ENCODE measurements around the gene TFEB. TPM values are rescaled to one million over a fixed set of nuclear protein-coding genes. Genes with fewer than 3 reads are reported as not detected.

The TFEB gene
- total and polyA plus RNA-seq, 4 donors = 1.1 to 6.2 (median 3.8) TPM

DNA sequence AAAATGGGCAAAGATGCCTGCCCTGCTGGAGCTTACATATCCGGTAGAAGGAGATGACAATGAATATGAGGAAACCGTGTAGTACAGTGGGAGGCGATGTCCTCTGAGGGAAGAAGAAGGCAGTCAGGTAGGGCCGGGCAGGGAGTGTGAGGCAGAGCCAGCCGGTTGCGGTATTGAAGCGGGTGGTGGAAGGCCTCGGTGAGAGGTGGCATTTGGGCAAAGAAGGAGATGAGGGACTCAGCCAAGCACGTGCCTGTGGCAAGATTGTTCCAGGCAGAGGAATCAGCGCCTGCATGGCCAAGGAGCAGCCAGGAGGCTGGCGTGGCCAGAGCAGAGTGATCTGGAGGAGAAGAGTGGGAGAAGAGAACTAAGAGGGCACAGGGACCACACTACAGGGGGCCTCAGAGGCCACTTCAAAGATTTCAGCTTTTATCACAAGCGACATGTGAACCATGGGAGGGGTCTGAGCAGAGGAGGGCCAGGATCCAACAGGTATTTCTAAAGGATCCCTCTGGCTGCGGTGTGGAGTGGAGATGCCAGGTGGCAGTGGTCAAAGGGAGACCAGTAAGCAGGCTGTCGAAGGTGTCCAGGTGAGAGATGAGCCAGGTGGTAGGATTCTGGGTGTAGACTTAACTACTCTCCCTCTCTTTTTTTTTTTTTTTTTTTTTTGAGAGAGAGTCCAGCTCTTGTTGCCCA lies 83.3 kb downstream of the TFEB start:
- no peaks in the 10 kb centered on the region for H3K4me1 ChIP-seq (ENCODE audit: control insufficient read depth in 4 of 4, insufficient read depth in 4 of 4, low read length in 3 of 4)
- DNase-seq (ENCODE audit: low spot score) = no peak
- 90% methylated on average over 14 of the region's 14 CpGs for WGBS
- H3K9me3 ChIP-seq (ENCODE audit: control insufficient read depth in 4 of 4, low read length in 3 of 4) = no peaks in the 10 kb centered on the region
- no peaks in the 10 kb centered on the region for H3K36me3 ChIP-seq (ENCODE audit: control insufficient read depth in 4 of 4, insufficient read depth in 3 of 4, low read depth in 1 of 4, low read length in 3 of 4)
- no peak for TF ChIP-seq HNF4G (IDR thresholded peaks at IDR 0.05)
- TF ChIP-seq, protein P1, sequence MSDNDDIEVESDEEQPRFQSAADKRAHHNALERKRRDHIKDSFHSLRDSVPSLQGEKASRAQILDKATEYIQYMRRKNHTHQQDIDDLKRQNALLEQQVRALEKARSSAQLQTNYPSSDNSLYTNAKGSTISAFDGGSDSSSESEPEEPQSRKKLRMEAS (IDR thresholded peaks at IDR 0.05) = no peak
- TF ChIP-seq, protein P2, sequence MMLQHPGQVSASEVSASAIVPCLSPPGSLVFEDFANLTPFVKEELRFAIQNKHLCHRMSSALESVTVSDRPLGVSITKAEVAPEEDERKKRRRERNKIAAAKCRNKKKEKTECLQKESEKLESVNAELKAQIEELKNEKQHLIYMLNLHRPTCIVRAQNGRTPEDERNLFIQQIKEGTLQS (IDR thresholded peaks at IDR 0.05) = no peak
- TF ChIP-seq, protein P3, sequence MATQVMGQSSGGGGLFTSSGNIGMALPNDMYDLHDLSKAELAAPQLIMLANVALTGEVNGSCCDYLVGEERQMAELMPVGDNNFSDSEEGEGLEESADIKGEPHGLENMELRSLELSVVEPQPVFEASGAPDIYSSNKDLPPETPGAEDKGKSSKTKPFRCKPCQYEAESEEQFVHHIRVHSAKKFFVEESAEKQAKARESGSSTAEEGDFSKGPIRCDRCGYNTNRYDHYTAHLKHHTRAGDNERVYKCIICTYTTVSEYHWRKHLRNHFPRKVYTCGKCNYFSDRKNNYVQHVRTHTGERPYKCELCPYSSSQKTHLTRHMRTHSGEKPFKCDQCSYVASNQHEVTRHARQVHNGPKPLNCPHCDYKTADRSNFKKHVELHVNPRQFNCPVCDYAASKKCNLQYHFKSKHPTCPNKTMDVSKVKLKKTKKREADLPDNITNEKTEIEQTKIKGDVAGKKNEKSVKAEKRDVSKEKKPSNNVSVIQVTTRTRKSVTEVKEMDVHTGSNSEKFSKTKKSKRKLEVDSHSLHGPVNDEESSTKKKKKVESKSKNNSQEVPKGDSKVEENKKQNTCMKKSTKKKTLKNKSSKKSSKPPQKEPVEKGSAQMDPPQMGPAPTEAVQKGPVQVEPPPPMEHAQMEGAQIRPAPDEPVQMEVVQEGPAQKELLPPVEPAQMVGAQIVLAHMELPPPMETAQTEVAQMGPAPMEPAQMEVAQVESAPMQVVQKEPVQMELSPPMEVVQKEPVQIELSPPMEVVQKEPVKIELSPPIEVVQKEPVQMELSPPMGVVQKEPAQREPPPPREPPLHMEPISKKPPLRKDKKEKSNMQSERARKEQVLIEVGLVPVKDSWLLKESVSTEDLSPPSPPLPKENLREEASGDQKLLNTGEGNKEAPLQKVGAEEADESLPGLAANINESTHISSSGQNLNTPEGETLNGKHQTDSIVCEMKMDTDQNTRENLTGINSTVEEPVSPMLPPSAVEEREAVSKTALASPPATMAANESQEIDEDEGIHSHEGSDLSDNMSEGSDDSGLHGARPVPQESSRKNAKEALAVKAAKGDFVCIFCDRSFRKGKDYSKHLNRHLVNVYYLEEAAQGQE (IDR thresholded peaks at IDR 0.05) = no peak
- no peak for TF ChIP-seq GABPA (IDR thresholded peaks at IDR 0.05 in 1 of 2, conservative IDR thresholded peaks at IDR 0.05 in 1 of 2)
- TF ChIP-seq SP1 (IDR thresholded peaks at IDR 0.05) = no peak
- TF ChIP-seq RXRA (IDR thresholded peaks at IDR 0.05) = no peak
- TF ChIP-seq TAF1 (conservative IDR thresholded peaks at IDR 0.05) = no peak
- TF ChIP-seq RAD21 (IDR thresholded peaks at IDR 0.05) = no peak
- TF ChIP-seq HNF4A (conservative IDR thresholded peaks at IDR 0.05) = no peak
- no peak for TF ChIP-seq FOXA2 (IDR thresholded peaks at IDR 0.05)
- no peak overlapping the region for H3K9ac ChIP-seq (ENCODE audit: low read depth in 1 of 2, low read length in 2 of 2)
- no peak overlapping the region for H3K4me3 ChIP-seq (ENCODE audit: low read depth in 1 of 3, low read length in 3 of 3)
- no peak overlapping the region for H3K27ac ChIP-seq (ENCODE audit: low read depth in 1 of 2, low read length in 2 of 2)
- no peaks in the 10 kb centered on the region for H3K27me3 ChIP-seq (ENCODE audit: control insufficient read depth in 4 of 4, insufficient read depth in 4 of 4, low read length in 3 of 4)

DNA sequence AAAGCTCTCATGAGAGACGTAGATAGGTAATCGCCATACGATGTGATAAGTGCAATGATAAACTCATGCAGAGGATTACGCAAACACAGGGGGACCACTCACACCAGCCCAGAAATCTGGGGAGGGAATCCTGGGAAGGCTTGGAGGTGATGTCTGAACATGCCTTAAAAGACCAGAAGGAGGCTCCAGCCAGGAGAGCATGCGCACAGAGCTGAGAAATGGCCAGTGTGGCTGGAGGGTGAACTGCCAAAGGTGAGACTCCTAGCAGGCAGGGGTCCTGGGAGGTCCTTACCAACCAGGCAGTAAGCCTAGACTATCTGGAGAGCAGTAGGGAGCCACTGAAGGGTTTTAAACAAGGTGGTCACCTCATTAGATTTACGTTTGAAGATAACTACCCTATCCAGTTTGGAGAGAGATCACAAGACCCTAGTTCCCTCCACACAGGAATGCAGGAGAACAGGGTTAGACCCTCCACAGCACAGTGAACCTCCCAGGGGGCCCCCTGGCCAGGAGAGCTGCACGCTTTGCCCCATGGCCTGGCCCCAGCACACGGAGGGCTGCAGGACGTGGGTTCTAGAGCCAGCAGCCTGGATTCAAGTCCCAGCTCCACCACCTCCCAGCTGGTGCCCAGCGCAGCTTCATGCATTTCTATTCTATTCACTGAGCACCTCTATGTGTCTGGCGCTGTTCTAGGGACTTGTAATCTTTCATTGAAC lies 84.0 kb downstream of the TFEB start:
- Histone ChIP-seq H3K9me3 (ENCODE audit: control insufficient read depth in 4 of 4, low read length in 3 of 4) (no peaks in the 10 kb centered on the region), H3K4me1 (ENCODE audit: control insufficient read depth in 4 of 4, insufficient read depth in 4 of 4, low read length in 3 of 4) (no peaks in the 10 kb centered on the region), H3K36me3 (ENCODE audit: control insufficient read depth in 4 of 4, insufficient read depth in 3 of 4, low read depth in 1 of 4, low read length in 3 of 4) (no peaks in the 10 kb centered on the region), H3K27ac (ENCODE audit: low read depth in 1 of 2, low read length in 2 of 2) (no peak overlapping the region), H3K9ac (ENCODE audit: low read depth in 1 of 2, low read length in 2 of 2) (no peak overlapping the region), H3K27me3 (ENCODE audit: control insufficient read depth in 4 of 4, insufficient read depth in 4 of 4, low read length in 3 of 4) (no peaks in the 10 kb centered on the region), H3K4me3 (ENCODE audit: low read depth in 1 of 3, low read length in 3 of 3) (no peak overlapping the region)
- WGBS = 77% methylated on average over 11 of the region's 11 CpGs
- DNase-seq (ENCODE audit: low spot score) = no peak
- TF ChIP-seq, protein P3 (IDR thresholded peaks at IDR 0.05) = no peak
- TF ChIP-seq, protein P4, sequence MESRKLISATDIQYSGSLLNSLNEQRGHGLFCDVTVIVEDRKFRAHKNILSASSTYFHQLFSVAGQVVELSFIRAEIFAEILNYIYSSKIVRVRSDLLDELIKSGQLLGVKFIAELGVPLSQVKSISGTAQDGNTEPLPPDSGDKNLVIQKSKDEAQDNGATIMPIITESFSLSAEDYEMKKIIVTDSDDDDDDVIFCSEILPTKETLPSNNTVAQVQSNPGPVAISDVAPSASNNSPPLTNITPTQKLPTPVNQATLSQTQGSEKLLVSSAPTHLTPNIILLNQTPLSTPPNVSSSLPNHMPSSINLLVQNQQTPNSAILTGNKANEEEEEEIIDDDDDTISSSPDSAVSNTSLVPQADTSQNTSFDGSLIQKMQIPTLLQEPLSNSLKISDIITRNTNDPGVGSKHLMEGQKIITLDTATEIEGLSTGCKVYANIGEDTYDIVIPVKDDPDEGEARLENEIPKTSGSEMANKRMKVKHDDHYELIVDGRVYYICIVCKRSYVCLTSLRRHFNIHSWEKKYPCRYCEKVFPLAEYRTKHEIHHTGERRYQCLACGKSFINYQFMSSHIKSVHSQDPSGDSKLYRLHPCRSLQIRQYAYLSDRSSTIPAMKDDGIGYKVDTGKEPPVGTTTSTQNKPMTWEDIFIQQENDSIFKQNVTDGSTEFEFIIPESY (IDR thresholded peaks at IDR 0.05) = no peak
- TF ChIP-seq RAD21 (IDR thresholded peaks at IDR 0.05) (no peak), TAF1 (conservative IDR thresholded peaks at IDR 0.05) (no peak), JUND (IDR thresholded peaks at IDR 0.05) (no peak), EGR1 (IDR thresholded peaks at IDR 0.05; ENCODE audit: low read depth in 2 of 2) (no peak), FOXA2 (IDR thresholded peaks at IDR 0.05) (no peak), RXRA (IDR thresholded peaks at IDR 0.05) (no peak), HNF4A (conservative IDR thresholded peaks at IDR 0.05) (no peak), FOXA1 (IDR thresholded peaks at IDR 0.05) (no peak), HNF4G (IDR thresholded peaks at IDR 0.05) (no peak), YY1 (IDR thresholded peaks at IDR 0.05) (no peak), NR2F2 (IDR thresholded peaks at IDR 0.05) (no peak)
- TF ChIP-seq, protein P2 (IDR thresholded peaks at IDR 0.05) = no peak
- TF ChIP-seq, protein P1 (IDR thresholded peaks at IDR 0.05) = no peak
- TF ChIP-seq, protein P5, sequence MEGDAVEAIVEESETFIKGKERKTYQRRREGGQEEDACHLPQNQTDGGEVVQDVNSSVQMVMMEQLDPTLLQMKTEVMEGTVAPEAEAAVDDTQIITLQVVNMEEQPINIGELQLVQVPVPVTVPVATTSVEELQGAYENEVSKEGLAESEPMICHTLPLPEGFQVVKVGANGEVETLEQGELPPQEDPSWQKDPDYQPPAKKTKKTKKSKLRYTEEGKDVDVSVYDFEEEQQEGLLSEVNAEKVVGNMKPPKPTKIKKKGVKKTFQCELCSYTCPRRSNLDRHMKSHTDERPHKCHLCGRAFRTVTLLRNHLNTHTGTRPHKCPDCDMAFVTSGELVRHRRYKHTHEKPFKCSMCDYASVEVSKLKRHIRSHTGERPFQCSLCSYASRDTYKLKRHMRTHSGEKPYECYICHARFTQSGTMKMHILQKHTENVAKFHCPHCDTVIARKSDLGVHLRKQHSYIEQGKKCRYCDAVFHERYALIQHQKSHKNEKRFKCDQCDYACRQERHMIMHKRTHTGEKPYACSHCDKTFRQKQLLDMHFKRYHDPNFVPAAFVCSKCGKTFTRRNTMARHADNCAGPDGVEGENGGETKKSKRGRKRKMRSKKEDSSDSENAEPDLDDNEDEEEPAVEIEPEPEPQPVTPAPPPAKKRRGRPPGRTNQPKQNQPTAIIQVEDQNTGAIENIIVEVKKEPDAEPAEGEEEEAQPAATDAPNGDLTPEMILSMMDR (IDR thresholded peaks at IDR 0.05; ENCODE audit: low read depth, low read length, missing input control) = no peak

All from liver (tissue), 9 donors.